Measurements from ENCODE around the gene HEXD.
A peak's percentile ranks its signal among the peaks of the same experiment; 100 is the strongest.

DNA sequence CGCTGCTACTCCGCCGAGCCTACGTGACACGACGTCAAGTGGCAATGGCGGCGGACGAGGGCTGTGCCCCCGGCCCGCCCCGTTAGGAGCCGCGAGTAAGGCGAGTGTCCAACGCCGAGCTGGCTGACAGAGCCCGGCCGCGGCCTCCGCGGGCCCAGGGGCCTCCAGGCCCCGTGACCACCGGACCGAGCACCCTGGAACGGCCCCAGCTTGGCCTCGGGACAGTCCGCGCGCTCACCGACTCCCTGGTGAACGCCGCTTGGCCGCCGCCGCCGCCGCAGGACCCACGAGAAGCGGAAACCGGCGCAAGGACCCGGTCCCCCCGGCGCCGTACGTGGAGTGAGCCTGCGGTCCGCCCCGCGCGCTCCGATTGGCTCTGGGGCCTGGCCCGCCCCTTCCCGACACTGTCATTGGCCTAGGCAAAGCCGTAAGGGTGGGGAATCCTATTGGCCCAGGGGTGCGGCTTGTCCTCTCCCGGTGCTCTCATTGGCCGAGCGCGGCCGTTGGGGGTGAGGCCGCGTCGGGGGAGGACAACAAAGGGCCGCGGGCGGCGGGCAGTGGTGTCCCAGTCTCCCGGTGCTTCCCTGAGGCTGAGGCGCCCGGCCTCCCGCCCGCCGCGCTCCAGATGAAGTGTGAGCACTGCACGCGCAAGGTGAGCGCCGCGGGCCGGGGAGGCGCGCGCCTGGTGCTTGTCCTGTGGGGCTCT lies 40.2 kb downstream of the HEXD start, which contains the start of gene NARF:
- TF ChIP-seq POLR2A (IDR thresholded peaks at IDR 0.05) (peak; percentile 93), POLR2AphosphoS5 (IDR thresholded peaks at IDR 0.05) (peak; percentile 96), CTCF (IDR thresholded peaks at IDR 0.05) (no peak)
